Neural progenitor cell (in vitro differentiated cells): ENCODE measurements around the gene DAO. TPM values are rescaled to one million over a fixed set of nuclear protein-coding genes. Genes with fewer than 3 reads are reported as not detected.

Source experiments
- DNase-seq: peaks from one replicate; pipeline ENCODE4 v3.0.0-alpha.2; 2016; ENCODE audit warnings: low spot score
- H2AFZ ChIP-seq: fragments of 200-600 bp; sonication (generic); replicated peaks from 2 replicates; pipeline ENCODE4 v1.6.1; 2016; ENCODE audit warnings: antibody characterized with exemption
- H3F3A ChIP-seq: fragments of 200-600 bp; sonication (generic); 2 replicates; pipeline ENCODE4 v1.6.1; 2016; ENCODE audit warnings: antibody characterized with exemption, low read depth
- H3K27ac ChIP-seq: fragments of 200-600 bp; sonication (generic); 2 replicates; pipeline ENCODE4 v1.5.1; 2016; ENCODE audit warnings: mild to moderate bottlenecking
- H3K27me3 ChIP-seq: fragments of 200-600 bp; sonication (generic); 2 replicates; pipeline ENCODE4 v1.6.1; 2016; ENCODE audit warnings: mild to moderate bottlenecking, moderate library complexity
- H3K36me3 ChIP-seq: fragments of 200-600 bp; sonication (generic); 2 replicates; pipeline ENCODE4 v1.5.1; 2016
- H3K4me1 ChIP-seq: fragments of 200-600 bp; sonication (generic); 2 replicates; pipeline ENCODE4 v1.6.1; 2016; ENCODE audit warnings: mixed run types
- H3K4me2 ChIP-seq: fragments of 200-600 bp; sonication (generic); 2 replicates; pipeline ENCODE4 v1.6.1; 2016
- H3K4me3 ChIP-seq: fragments of 200-600 bp; sonication (generic); 2 replicates; pipeline ENCODE4 v1.5.1; 2016
- H3K79me2 ChIP-seq: fragments of 200-600 bp; sonication (generic); 2 replicates; pipeline ENCODE4 v1.6.1; 2016; ENCODE audit warnings: low read depth
- H3K9ac ChIP-seq: fragments of 200-600 bp; sonication (generic); 2 replicates; pipeline ENCODE4 v1.6.1; 2016
- H3K9me3 ChIP-seq: fragments of 200-600 bp; sonication (generic); 2 replicates; pipeline ENCODE4 v1.5.1; 2016; ENCODE audit warnings: low read depth
- H4K20me1 ChIP-seq: fragments of 200-600 bp; sonication (generic); 2 replicates; pipeline ENCODE4 v1.6.1; 2016; ENCODE audit warnings: low read depth
- H3K27ac Mint-ChIP-seq: 3 replicates; pipeline ENCODE4 v1.8.0; 2021; ENCODE audit warnings: mixed read lengths
- H3K27me3 Mint-ChIP-seq: 2 replicates; pipeline ENCODE4 v1.8.0; 2022; ENCODE audit warnings: low read depth, mild to moderate bottlenecking, inconsistent platforms, moderate library complexity, mixed read lengths; ENCODE audit not compliant: insufficient read depth
- H3K36me3 Mint-ChIP-seq: 3 replicates; pipeline ENCODE4 v1.8.0; 2021; ENCODE audit warnings: mixed read lengths
- H3K4me1 Mint-ChIP-seq: 3 replicates; pipeline ENCODE4 v1.8.0; 2021; ENCODE audit warnings: mixed read lengths
- H3K4me3 Mint-ChIP-seq: 3 replicates; pipeline ENCODE4 v1.8.0; 2021; ENCODE audit warnings: mild to moderate bottlenecking, moderate library complexity, mixed read lengths
- H3K9me3 Mint-ChIP-seq: 3 replicates; pipeline ENCODE4 v1.8.0; 2020; ENCODE audit warnings: mixed read lengths
- CTCF ChIP-seq: fragments of 200-600 bp; sonication (generic); IDR thresholded peaks from 2 replicates; pipeline ENCODE4 v1.5.1; 2017; ENCODE audit warnings: antibody characterized with exemption, mild to moderate bottlenecking
- EZH2 ChIP-seq: fragments of 200-600 bp; sonication (generic); IDR thresholded peaks from 2 replicates; pipeline ENCODE4 v1.6.1; 2017; ENCODE audit warnings: antibody characterized with exemption, mild to moderate bottlenecking, moderate library complexity
- EZH2phosphoT487 ChIP-seq: fragments of 200-600 bp; sonication (generic); IDR thresholded peaks from 2 replicates; pipeline ENCODE4 v1.6.1; 2017; ENCODE audit warnings: antibody characterized with exemption
- total RNA-seq: library from RNA; depleted of rRNA; stranded (reverse); fragments of >200 nt; gene quantifications from 2 replicates; pipeline ENCODE4 v1.2.3, GENCODE V29; 2015; ENCODE audit warnings: low replicate concordance

The DAO gene
- total RNA-seq, 1 donor from 2014 or later = not detected

- H3K4me2 ChIP-seq = no peak overlapping the region
- H2AFZ ChIP-seq = no peak overlapping the region
- no peak overlapping the region for H3K4me3 ChIP-seq
- Mint-ChIP-seq H3K4me3 (no peak overlapping the region), H3K27me3 (peaks cover 5% of the 10 kb centered on the region), H3K27ac (no peak overlapping the region), H3K36me3 (no peaks in the 10 kb centered on the region), H3K4me1 (no peaks in the 10 kb centered on the region), H3K9me3 (peaks cover 2% of the 10 kb centered on the region)
- H3K9me3 ChIP-seq = no peaks in the 10 kb centered on the region
- H3K9ac ChIP-seq = no peak overlapping the region
- no peak overlapping the region for H3K27ac ChIP-seq
- TF ChIP-seq CTCF (no peak), EZH2phosphoT487 (no peak), EZH2 (no peak)
- H3K4me1 ChIP-seq = no peaks in the 10 kb centered on the region
- no peaks in the 10 kb centered on the region for H3K36me3 ChIP-seq
- no peaks in the 10 kb centered on the region for H3F3A ChIP-seq
- no peak for DNase-seq
- H4K20me1 ChIP-seq = no peaks in the 10 kb centered on the region
- H3K79me2 ChIP-seq = no peaks in the 10 kb centered on the region
- no peaks in the 10 kb centered on the region for H3K27me3 ChIP-seq
Measured at GRCh38 chr12:108916336-108916735, 36.4 kb downstream of the DAO start.

GRCh38 chr12:108918206-108918605 lies 38.3 kb downstream of the DAO start:
- Histone ChIP-seq H3K4me2 (no peak overlapping the region), H3K9ac (no peak overlapping the region), H3K36me3 (no peaks in the 10 kb centered on the region), H2AFZ (no peak overlapping the region), H3K27me3 (no peaks in the 10 kb centered on the region), H3K79me2 (no peaks in the 10 kb centered on the region), H3K4me3 (no peak overlapping the region), H4K20me1 (no peaks in the 10 kb centered on the region), H3K9me3 (no peaks in the 10 kb centered on the region), H3K4me1 (no peaks in the 10 kb centered on the region), H3F3A (no peaks in the 10 kb centered on the region), H3K27ac (no peak overlapping the region)
- no peak overlapping the region for H3K4me3 Mint-ChIP-seq
- no peak overlapping the region for H3K27ac Mint-ChIP-seq
- no peaks in the 10 kb centered on the region for H3K4me1 Mint-ChIP-seq
- H3K9me3 Mint-ChIP-seq = peaks cover 2% of the 10 kb centered on the region
- no peak for TF ChIP-seq CTCF
- TF ChIP-seq EZH2phosphoT487 = no peak
- no peak for TF ChIP-seq EZH2
- no peak for DNase-seq
- no peaks in the 10 kb centered on the region for H3K36me3 Mint-ChIP-seq
- peaks cover 10% of the 10 kb centered on the region for H3K27me3 Mint-ChIP-seq

GRCh38 chr12:108918960-108919642 lies 39.2 kb downstream of the DAO start:
- no peaks in the 10 kb centered on the region for H3K4me1 Mint-ChIP-seq
- H2AFZ ChIP-seq = no peak overlapping the region
- no peaks in the 10 kb centered on the region for H3K27me3 ChIP-seq
- H3K4me3 ChIP-seq = no peak overlapping the region
- H3K9me3 ChIP-seq = no peaks in the 10 kb centered on the region
- no peak overlapping the region for H3K4me2 ChIP-seq
- H3K79me2 ChIP-seq = no peaks in the 10 kb centered on the region
- H3K27me3 Mint-ChIP-seq = peaks cover 10% of the 10 kb centered on the region
- H3K36me3 Mint-ChIP-seq = no peaks in the 10 kb centered on the region
- H3K4me3 Mint-ChIP-seq = peak overlapping the region; percentile 39
- no peak overlapping the region for H3K9ac ChIP-seq
- no peaks in the 10 kb centered on the region for H3K4me1 ChIP-seq
- H3K36me3 ChIP-seq = no peaks in the 10 kb centered on the region
- H3K27ac ChIP-seq = no peak overlapping the region
- H4K20me1 ChIP-seq = no peaks in the 10 kb centered on the region
- H3F3A ChIP-seq = no peaks in the 10 kb centered on the region
- H3K27ac Mint-ChIP-seq = no peak overlapping the region
- DNase-seq = no peak
- H3K9me3 Mint-ChIP-seq = peaks cover 2% of the 10 kb centered on the region
- TF ChIP-seq EZH2phosphoT487 = no peak
- TF ChIP-seq CTCF = no peak
- no peak for TF ChIP-seq EZH2
